HepG2 (cell line): ENCODE measurements around the gene MPZL3. TPM values are rescaled to one million over a fixed set of nuclear protein-coding genes. Genes with fewer than 3 reads are reported as not detected.

Source experiments
- ATAC-seq: fragments of 200-7000 bp; cut with Tn5 transposase; 3 replicates; pipeline ENCODE4 v1.9.1; 2020; ENCODE audit warnings: mild to moderate bottlenecking, moderate library complexity
- BruUV-seq: library from RNA; stranded (reverse); fragments of 400-500 nt; replicated peaks from 2 replicates; lab custom pipeline; 2021; lab: Mats Ljungman, UMichigan
- CTCF ChIA-PET: fragments of 300-600 bp; formaldehyde crosslinking; extraction: SDS; loops from one replicate; lab custom pipeline; 2021; ENCODE audit warnings: low total read pairs, inconsistent platforms, low intra/inter-chr PET ratio; lab: Yijun Ruan, JAX
- POLR2A ChIA-PET: fragments of 350-600 bp; sonication (Branson Sonifier 250); formaldehyde crosslinking; loops from one replicate; lab custom pipeline; 2020; ENCODE audit warnings: antibody characterized with exemption, inconsistent platforms; lab: Yijun Ruan, JAX
- DNase-seq: peaks from one replicate; pipeline ENCODE4 v3.0.0-alpha.2; 2015; ENCODE audit warnings: low spot score
- FAIRE-seq: peaks from 3 replicates; lab custom pipeline; 2011; peaks lifted over from hg19 to GRCh38; lab: Jason Lieb, UNC
- H2AFZ ChIP-seq: one replicate; pipeline ENCODE4 v1.6.1; 2011; ENCODE audit warnings: low read length, inconsistent platforms
- H3K27ac ChIP-seq: fragments of 300-600 bp; 3 replicates; pipeline ENCODE4 v1.8.0; 2011; ENCODE audit warnings: mixed run types, mild to moderate bottlenecking, mixed read lengths, low read length, inconsistent platforms; ENCODE audit not compliant: insufficient read depth; ENCODE audit errors: extremely low read length
- H3K27me3 ChIP-seq, 2 experiments: fragments of 200-600 bp in 1 of 2; 2 replicates in 1 of 2; 3 replicates in 1 of 2; pipeline versions ENCODE4 v1.6.0 to v1.8.0; 2011; ENCODE audit warnings: low read length in 2 of 2, mild to moderate bottlenecking in 2 of 2, moderate library complexity in 2 of 2, inconsistent platforms in 1 of 2; ENCODE audit not compliant: insufficient read depth in 2 of 2, control insufficient read depth in 1 of 2
- H3K36me3 ChIP-seq, 2 experiments: fragments of 200-600 bp in 1 of 2; replicated peaks in 1 of 2; 2 replicates in 1 of 2; 3 replicates in 1 of 2; pipeline versions ENCODE4 v1.5.1 to v1.8.0; 2011; ENCODE audit warnings: low read length in 2 of 2, inconsistent platforms in 1 of 2; ENCODE audit not compliant: insufficient read depth in 2 of 2, control insufficient read depth in 1 of 2
- H3K4me1 ChIP-seq: 2 replicates; pipeline ENCODE4 v1.5.1; 2012; ENCODE audit warnings: low read length, inconsistent platforms; ENCODE audit not compliant: insufficient read depth
- H3K4me2 ChIP-seq: 2 replicates; pipeline ENCODE4 v1.6.0; 2011; ENCODE audit warnings: low read depth, low read length, inconsistent platforms
- H3K4me3 ChIP-seq, 3 experiments: fragments of 200-600 bp in 1 of 3; sonication (generic), shearing (Covaris generic) in 1 of 3; replicated peaks in 1 of 3; 2 replicates each; pipeline ENCODE4 v1.5.1; 2011 to 2016; ENCODE audit warnings: low read length in 3 of 3, inconsistent platforms in 2 of 3, low read depth in 2 of 3, mild to moderate bottlenecking in 2 of 3, control low read depth in 1 of 3, mixed read lengths in 1 of 3; ENCODE audit not compliant: insufficient read depth in 1 of 3
- H3K79me2 ChIP-seq: one replicate; pipeline ENCODE4 v1.6.1; 2011; ENCODE audit warnings: low read length, inconsistent platforms; ENCODE audit not compliant: insufficient read depth
- H3K9ac ChIP-seq: 2 replicates; pipeline ENCODE4 v1.6.0; 2011; ENCODE audit warnings: mild to moderate bottlenecking, low read depth, low read length, inconsistent platforms; ENCODE audit not compliant: insufficient read depth
- H3K9me3 ChIP-seq: 2 replicates; pipeline ENCODE4 v1.5.1; 2012; ENCODE audit warnings: mild to moderate bottlenecking, low read length
- H4K20me1 ChIP-seq: 2 replicates; pipeline ENCODE4 v1.6.0; 2011; ENCODE audit warnings: inconsistent platforms, mild to moderate bottlenecking, low read length, moderate library complexity; ENCODE audit not compliant: insufficient read depth
- ATRX ChIP-seq: sonication (generic); formaldehyde crosslinking; IDR thresholded peaks from 2 replicates; pipeline ENCODE4 v1.4.0; 2020; ENCODE audit warnings: missing genetic modification reagents, borderline replicate concordance
- CHD2 ChIP-seq: IDR thresholded peaks from 2 replicates; pipeline ENCODE4 v1.6.1; 2011; ENCODE audit warnings: low read depth, low read length, improper control_type of control experiment
- LRRFIP1 ChIP-seq: sonication (generic); formaldehyde crosslinking; conservative IDR thresholded peaks from 2 replicates; pipeline ENCODE4 v1.4.0; 2020; ENCODE audit warnings: missing genetic modification reagents
- MLLT10 ChIP-seq: sonication (generic); formaldehyde crosslinking; IDR thresholded peaks from 2 replicates; pipeline ENCODE4 v1.4.0; 2020; ENCODE audit warnings: missing genetic modification reagents
- MLX ChIP-seq: IDR thresholded peaks from 2 replicates; pipeline ENCODE4 v1.6.1; 2016
- PHB2 ChIP-seq: fragments of 450-650 bp; IDR thresholded peaks from 2 replicates; pipeline ENCODE4 v1.6.1; 2018; ENCODE audit not compliant: partially characterized antibody
- RXRB ChIP-seq: IDR thresholded peaks from 2 replicates; pipeline ENCODE4 v1.6.1; 2016; ENCODE audit warnings: borderline replicate concordance, missing genetic modification reagents, missing compliant biosample characterization
- SP2 ChIP-seq: sonication (generic); formaldehyde crosslinking; IDR thresholded peaks from 2 replicates; pipeline ENCODE4 v1.5.1; 2020; ENCODE audit warnings: mild to moderate bottlenecking, missing genetic modification reagents
- TOE1 ChIP-seq: sonication (generic); formaldehyde crosslinking; IDR thresholded peaks from 2 replicates; pipeline ENCODE4 v1.4.0; 2020; ENCODE audit warnings: mild to moderate bottlenecking, missing genetic modification reagents
- UBTF ChIP-seq: sonication (generic); formaldehyde crosslinking; IDR thresholded peaks from 2 replicates; pipeline ENCODE4 v1.4.0; 2020; ENCODE audit warnings: mild to moderate bottlenecking, missing genetic modification reagents
- ZFP41 ChIP-seq: sonication (generic); formaldehyde crosslinking; IDR thresholded peaks from 2 replicates; pipeline ENCODE4 v1.4.0; 2020; ENCODE audit warnings: mild to moderate bottlenecking, missing genetic modification reagents, borderline replicate concordance
- ZNF512 ChIP-seq: sonication (generic); formaldehyde crosslinking; IDR thresholded peaks from 2 replicates; pipeline ENCODE4 v1.4.0; 2020; ENCODE audit warnings: mild to moderate bottlenecking, missing genetic modification reagents
- ZNF607 ChIP-seq: sonication (generic); formaldehyde crosslinking; IDR thresholded peaks from 2 replicates; pipeline ENCODE4 v1.5.1; 2020; ENCODE audit warnings: missing genetic modification reagents, mild to moderate bottlenecking, borderline replicate concordance
- WGBS: methylation state at CpG from one replicate; pipeline ENCODE4 v1.1.6; 2017; ENCODE audit warnings: low lambda C conversion rate; 5-methylcytosine and 5-hydroxymethylcytosine counted together
- in situ Hi-C: cut with HindIII; loops from 2 replicates; pipeline ENCODE4 v1.10.0; 2017; ENCODE audit warnings: low pct_unique_long_range_greater_than_20kb; ENCODE audit not compliant: extremely low pct_ligation_motif_present
- intact Hi-C: fragments of 100-400 bp; cut with micrococcal nuclease; formaldehyde crosslinking; loops from one replicate; pipeline ENCODE4 v1.10.0; 2022; ENCODE audit not compliant: unreplicated experiment
- polyA plus RNA-seq, 8 experiments: library from polyadenylated mRNA; depleted of rRNA in 3 of 8; stranded (reverse) in 7 of 8; unstranded in 1 of 8; fragments of >200 nt; fragmentation: Illumina TruSeq in 4 of 8; extraction: Trizol in 4 of 8; gene quantifications; 2 replicates each; pipeline versions ENCODE4 v1.2.1 to v1.2.3, GENCODE V29; 2011 to 2016; ENCODE audit warnings: low read depth in 4 of 8, missing spikeins in 1 of 8, mixed read lengths in 1 of 8; ENCODE audit not compliant: insufficient read depth in 1 of 8
- total RNA-seq, 5 experiments: library from RNA; depleted of rRNA; stranded (reverse); fragments of >200 nt; fragmentation: Illumina TruSeq; extraction: Trizol; gene quantifications; 2 replicates each; pipeline ENCODE4 v1.2.3, GENCODE V29; 2016; ENCODE audit warnings: low read depth in 1 of 5

Gene MPZL3
- total and polyA plus RNA-seq, 2 of the 13 experiments (the other 11 are each of a cell fraction or from before 2014, with no cell fraction given): 5.3 to 9.3 TPM

GRCh38 chr11:118206391-118207031 is 45.7 kb downstream of the MPZL3 start:
- Histone ChIP-seq H3K27ac (no peak overlapping the region), H3K36me3 (no peaks in the 10 kb centered on the region), H3K9ac (no peak overlapping the region), H3K4me1 (peaks cover 87% of the 10 kb centered on the region), H3K4me2 (no peak overlapping the region), H3K79me2 (no peaks in the 10 kb centered on the region), H3K4me3 (no peak overlapping the region), H4K20me1 (no peaks in the 10 kb centered on the region), H3K9me3 (no peaks in the 10 kb centered on the region), H2AFZ (no peak overlapping the region), H3K27me3 (no peaks in the 10 kb centered on the region)
- FAIRE-seq: no peak
- CTCF ChIA-PET: no interaction called here
- DNase-seq: no peak
- in situ Hi-C loops (no loop called here), intact Hi-C loops (no loop called here)
- POLR2A ChIA-PET: no interaction called here
- no peak for ATAC-seq
- no peak for TF ChIP-seq MLLT10 (CRISPR knock-in tag)
- no peak for TF ChIP-seq ATRX (CRISPR knock-in tag)
- no peak for TF ChIP-seq TOE1 (CRISPR knock-in tag)
- TF ChIP-seq UBTF (CRISPR knock-in tag): no peak
- TF ChIP-seq RXRB: no peak
- TF ChIP-seq LRRFIP1: no peak
- no peak for TF ChIP-seq ZNF607 (CRISPR knock-in tag)
- no peak for TF ChIP-seq PHB2
- no peak for TF ChIP-seq MLX (CRISPR knock-in tag)
- no peak for TF ChIP-seq ZNF512
- TF ChIP-seq ZFP41: no peak
- no peak for TF ChIP-seq CHD2
- TF ChIP-seq SP2 (CRISPR knock-in tag): no peak
- BruUV-seq: no TSS peak
- 92% methylated on average over 1 of the region's 1 CpG for WGBS
